OCI-LY3 (cell line): Measurements from ENCODE around the gene SARDH.

Experiments
- EZH2phosphoT487 ChIP-seq: fragments of 200-600 bp; shearing (Covaris generic); IDR thresholded peaks from 2 replicates; pipeline ENCODE4 v1.6.1; 2018; ENCODE audit warnings: antibody characterized with exemption, mixed run types, low read depth
- TF ChIP-seq, protein P1 (sequence below): fragments of 200-600, 300-600 bp; sonication (generic); IDR thresholded peaks from 2 replicates; pipeline ENCODE4 v1.5.1; 2014; ENCODE audit warnings: antibody characterized with exemption, low read length, low read depth

- TF ChIP-seq, protein P1, sequence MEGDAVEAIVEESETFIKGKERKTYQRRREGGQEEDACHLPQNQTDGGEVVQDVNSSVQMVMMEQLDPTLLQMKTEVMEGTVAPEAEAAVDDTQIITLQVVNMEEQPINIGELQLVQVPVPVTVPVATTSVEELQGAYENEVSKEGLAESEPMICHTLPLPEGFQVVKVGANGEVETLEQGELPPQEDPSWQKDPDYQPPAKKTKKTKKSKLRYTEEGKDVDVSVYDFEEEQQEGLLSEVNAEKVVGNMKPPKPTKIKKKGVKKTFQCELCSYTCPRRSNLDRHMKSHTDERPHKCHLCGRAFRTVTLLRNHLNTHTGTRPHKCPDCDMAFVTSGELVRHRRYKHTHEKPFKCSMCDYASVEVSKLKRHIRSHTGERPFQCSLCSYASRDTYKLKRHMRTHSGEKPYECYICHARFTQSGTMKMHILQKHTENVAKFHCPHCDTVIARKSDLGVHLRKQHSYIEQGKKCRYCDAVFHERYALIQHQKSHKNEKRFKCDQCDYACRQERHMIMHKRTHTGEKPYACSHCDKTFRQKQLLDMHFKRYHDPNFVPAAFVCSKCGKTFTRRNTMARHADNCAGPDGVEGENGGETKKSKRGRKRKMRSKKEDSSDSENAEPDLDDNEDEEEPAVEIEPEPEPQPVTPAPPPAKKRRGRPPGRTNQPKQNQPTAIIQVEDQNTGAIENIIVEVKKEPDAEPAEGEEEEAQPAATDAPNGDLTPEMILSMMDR, result no peak
- no peak for TF ChIP-seq EZH2phosphoT487
Measured at GRCh38 chr9:133647148-133647547, 91.0 kb downstream of the SARDH start.
